H1 (cell line): ENCODE data around the gene GFY. TPM values are rescaled to one million over a fixed set of nuclear protein-coding genes. Genes with fewer than 3 reads are reported as not detected.

ENCODE experiments used
- CTCF ChIA-PET: fragments of 300-600 bp; sonication (Branson Sonifier 250); formaldehyde crosslinking; loops from one replicate; lab custom pipeline; 2021; ENCODE audit not compliant: partially characterized antibody; lab: Charles Lee
- POLR2A ChIA-PET: fragments of 300-600 bp; sonication (Branson Sonifier 250); formaldehyde crosslinking; loops from one replicate; lab custom pipeline; 2021; ENCODE audit warnings: inconsistent platforms; ENCODE audit not compliant: partially characterized antibody; lab: Charles Lee
- DNase-seq, 2 experiments: peaks; one replicate each; pipeline versions ENCODE4 v3.0.0 to v3.0.0-alpha.2; 2010 to 2022; ENCODE audit warnings: low spot score in 2 of 2, low read depth in 1 of 2, mixed read lengths in 1 of 2
- FAIRE-seq: peaks from 2 replicates; lab custom pipeline; 2011; peaks lifted over from hg19 to GRCh38; lab: Jason Lieb, UNC
- H2AFZ ChIP-seq: 2 replicates; pipeline ENCODE4 v1.8.1; 2012; ENCODE audit warnings: low read length, inconsistent platforms
- H2AK5ac ChIP-seq: 2 replicates; pipeline ENCODE4 v1.6.1; 2013; ENCODE audit warnings: low read depth, low read length
- H2BK120ac ChIP-seq: replicated peaks from 2 replicates; pipeline ENCODE3; 2013; ENCODE audit warnings: low read depth, low read length, inconsistent platforms
- H2BK12ac ChIP-seq: 2 replicates; pipeline ENCODE4 v1.6.1; 2013; ENCODE audit warnings: low read depth, low read length
- H2BK15ac ChIP-seq: 2 replicates; pipeline ENCODE4 v1.6.1; 2013; ENCODE audit warnings: low read length
- H2BK20ac ChIP-seq: 2 replicates; pipeline ENCODE4 v1.6.1; 2013; ENCODE audit warnings: low read length
- H2BK5ac ChIP-seq: 2 replicates; pipeline ENCODE4 v1.6.1; 2013; ENCODE audit warnings: low read depth, low read length
- H3K14ac ChIP-seq: 2 replicates; pipeline ENCODE4 v1.6.1; 2013; ENCODE audit warnings: inconsistent platforms; ENCODE audit not compliant: insufficient read length
- H3K18ac ChIP-seq: 2 replicates; pipeline ENCODE4 v1.6.1; 2013; ENCODE audit warnings: low read length; ENCODE audit errors: extremely low read depth
- H3K23ac ChIP-seq: 2 replicates; pipeline ENCODE4 v1.6.1; 2013; ENCODE audit warnings: inconsistent platforms; ENCODE audit not compliant: insufficient read length
- H3K23me2 ChIP-seq: 2 replicates; pipeline ENCODE4 v1.6.1; 2013; ENCODE audit warnings: low read depth, low read length
- H3K27ac ChIP-seq: 2 replicates; pipeline ENCODE4 v1.6.1; 2011; ENCODE audit warnings: low read depth, low read length, inconsistent platforms
- H3K27me3 ChIP-seq, 4 experiments: replicated peaks in 1 of 4; 1 replicate in 1 of 4; 2 replicates in 3 of 4; pipeline versions ENCODE4 v1.6.1 to v1.8.1; 2011 to 2013; ENCODE audit warnings: low read length in 3 of 4, mild to moderate bottlenecking in 3 of 4, inconsistent platforms in 2 of 4, mixed read lengths in 2 of 4, moderate library complexity in 1 of 4; ENCODE audit not compliant: control insufficient read depth in 3 of 4, insufficient read depth in 3 of 4; ENCODE audit errors: extremely low read depth in 1 of 4
- H3K36me3 ChIP-seq, 4 experiments: 2 replicates each; pipeline versions ENCODE4 v1.6.1 to v1.8.1; 2011 to 2013; ENCODE audit warnings: mild to moderate bottlenecking in 4 of 4, low read length in 3 of 4, moderate library complexity in 2 of 4, control low read depth in 1 of 4, inconsistent platforms in 1 of 4; ENCODE audit not compliant: insufficient read depth in 4 of 4, control insufficient read depth in 2 of 4
- H3K4ac ChIP-seq: replicated peaks from 2 replicates; pipeline ENCODE3; 2013; ENCODE audit warnings: low read length, low read depth, mixed read lengths, inconsistent platforms; ENCODE audit not compliant: insufficient read length
- H3K4me1 ChIP-seq, 4 experiments: replicated peaks in 1 of 4; 1 replicate in 1 of 4; 2 replicates in 3 of 4; pipeline versions ENCODE4 v1.6.1 to v1.8.1; 2011 to 2013; ENCODE audit warnings: low read length in 3 of 4, inconsistent platforms in 2 of 4, mixed read lengths in 1 of 4; ENCODE audit not compliant: insufficient read depth in 4 of 4, control insufficient read depth in 3 of 4
- H3K4me2 ChIP-seq, 2 experiments: 2 replicates each; pipeline versions ENCODE4 v1.6.1 to v1.8.1; 2011 to 2013; ENCODE audit warnings: low read depth in 2 of 2, low read length in 2 of 2, control low read depth in 1 of 2, inconsistent platforms in 1 of 2, mild to moderate bottlenecking in 1 of 2; ENCODE audit not compliant: insufficient read depth in 1 of 2
- H3K4me3 ChIP-seq, 4 experiments: fragments of 200-600, 300-600 bp in 1 of 4; sonication (generic), shearing (Covaris generic), sonication (Bioruptor Twin) in 1 of 4; 2 replicates each; pipeline versions ENCODE4 v1.5.1 to v1.8.1; 2011 to 2016; ENCODE audit warnings: low read length in 4 of 4, low read depth in 3 of 4, control low read depth in 2 of 4, inconsistent platforms in 2 of 4, mild to moderate bottlenecking in 2 of 4, mixed read lengths in 1 of 4, moderate library complexity in 1 of 4; ENCODE audit not compliant: insufficient read depth in 2 of 4; ENCODE audit errors: extremely low read depth in 1 of 4
- H3K56ac ChIP-seq: replicated peaks from 2 replicates; pipeline ENCODE3; 2013; ENCODE audit warnings: low read depth, mild to moderate bottlenecking, mixed read lengths, low read length, inconsistent platforms; ENCODE audit not compliant: insufficient read length
- H3K79me1 ChIP-seq: 2 replicates; pipeline ENCODE4 v1.6.1; 2013; ENCODE audit warnings: low read depth, low read length, control low read depth
- H3K79me2 ChIP-seq, 2 experiments: 2 replicates each; pipeline versions ENCODE4 v1.6.1 to v1.8.1; 2012 to 2013; ENCODE audit warnings: low read length in 2 of 2, mild to moderate bottlenecking in 2 of 2, inconsistent platforms in 1 of 2; ENCODE audit not compliant: insufficient read depth in 2 of 2, control insufficient read depth in 1 of 2
- H3K9ac ChIP-seq, 4 experiments: replicated peaks in 1 of 4; 1 replicate in 1 of 4; 2 replicates in 3 of 4; pipeline versions ENCODE4 v1.6.1 to v1.8.1; 2011 to 2013; ENCODE audit warnings: low read depth in 3 of 4, low read length in 3 of 4, control low read depth in 2 of 4, mild to moderate bottlenecking in 2 of 4, moderate library complexity in 2 of 4, inconsistent platforms in 1 of 4; ENCODE audit errors: extremely low read depth in 1 of 4
- H3K9me3 ChIP-seq, 2 experiments: 2 replicates each; pipeline versions ENCODE4 v1.6.1 to v1.8.1; 2012 to 2013; ENCODE audit warnings: mild to moderate bottlenecking in 2 of 2, moderate library complexity in 2 of 2, control low read depth in 1 of 2, inconsistent platforms in 1 of 2, low read depth in 1 of 2, low read length in 1 of 2, mixed read lengths in 1 of 2; ENCODE audit not compliant: insufficient read depth in 2 of 2
- H4K20me1 ChIP-seq, 2 experiments: replicated peaks in 1 of 2; 2 replicates each; pipeline versions ENCODE3 to v1.8.1; 2011 to 2013; ENCODE audit warnings: inconsistent platforms in 2 of 2, low read length in 2 of 2, mild to moderate bottlenecking in 1 of 2; ENCODE audit not compliant: insufficient read depth in 2 of 2, control insufficient read depth in 1 of 2
- H4K5ac ChIP-seq: 2 replicates; pipeline ENCODE4 v1.6.1; 2013; ENCODE audit warnings: low read length, low read depth, mixed read lengths, inconsistent platforms; ENCODE audit not compliant: insufficient read length
- H4K8ac ChIP-seq: 2 replicates; pipeline ENCODE4 v1.8.0; 2013; ENCODE audit warnings: mild to moderate bottlenecking, moderate library complexity, low read length, inconsistent platforms; ENCODE audit not compliant: insufficient read depth; ENCODE audit errors: extremely low read depth
- H4K91ac ChIP-seq: replicated peaks from 2 replicates; pipeline ENCODE3; 2013; ENCODE audit warnings: low read length, mixed read lengths, inconsistent platforms; ENCODE audit not compliant: insufficient read length
- CBX5 ChIP-seq: fragments of 300-800, 300-1000 bp; sonication (generic); IDR thresholded peaks from 2 replicates; pipeline ENCODE4 v1.7.1; 2016; ENCODE audit warnings: antibody characterized with exemption, low read length, low read depth
- CHD1 ChIP-seq: IDR thresholded peaks from 2 replicates; pipeline ENCODE4 v1.6.1; 2012; ENCODE audit warnings: low read depth, low read length, improper control_type of control experiment
- CTBP2 ChIP-seq: IDR thresholded peaks from 2 replicates; pipeline ENCODE4 v1.7.0; 2011; ENCODE audit warnings: borderline replicate concordance, mild to moderate bottlenecking, moderate library complexity, mixed read lengths, low read length; ENCODE audit not compliant: insufficient read depth, insufficient read length
- EZH2 ChIP-seq: fragments of 200-600 bp; sonication (generic); IDR thresholded peaks from 2 replicates; pipeline ENCODE4 v1.7.1; 2012; ENCODE audit warnings: low read depth, mild to moderate bottlenecking, moderate library complexity, low read length, inconsistent platforms; ENCODE audit not compliant: severe bottlenecking
- HDAC6 ChIP-seq: IDR thresholded peaks from one replicate; pipeline ENCODE4 v1.7.1; 2012; ENCODE audit warnings: low read depth, mild to moderate bottlenecking, inconsistent platforms, low read length, moderate library complexity
- USF2 ChIP-seq: IDR thresholded peaks from 2 replicates; pipeline ENCODE4 v1.6.1; 2011; ENCODE audit warnings: low read length, improper control_type of control experiment
- WGBS, 2 experiments: shearing (Covaris generic) in 1 of 2; methylation state at CpG; one replicate each; pipeline versions ENCODE4 v1.1.6 to v1.1.7; 2013 to 2015; ENCODE audit warnings: low lambda C conversion rate in 2 of 2, mixed read lengths in 2 of 2, inconsistent platforms in 1 of 2, low coverage in 1 of 2, missing lambda C conversion rate in 1 of 2; ENCODE audit not compliant: insufficient replicate concordance in 2 of 2, insufficient coverage in 1 of 2, insufficient read length in 1 of 2; ENCODE audit errors: extremely low coverage in 1 of 2, missing lambda C conversion rate in 1 of 2; 5-methylcytosine and 5-hydroxymethylcytosine counted together
- polyA plus RNA-seq, 7 experiments: library from polyadenylated mRNA; depleted of rRNA in 3 of 7; stranded (reverse) in 5 of 7; unstranded in 2 of 7; fragments of >200 nt in 5 of 7; fragments of 200-250 nt in 2 of 7; gene quantifications; 1 replicate in 5 of 7; 2 replicates in 1 of 7; 4 replicates in 1 of 7; pipeline versions ENCODE4 v1.2.1 to v1.2.3, GENCODE V29; 2011 to 2013; ENCODE audit warnings: missing spikeins in 2 of 7, mixed read lengths in 2 of 7
- total RNA-seq: library from RNA; stranded (reverse); fragmentation: NEBNext Ultra II Directional; extraction: Animal tissue kit (Norgen Biotek cat#: 25700); gene quantifications from 2 replicates; pipeline ENCODE4 v1.2.1, GENCODE V29; 2021

Gene GFY
- total and polyA plus RNA-seq, 2 of the 8 experiments (the other 6 are each of a cell fraction or from before 2014, with no cell fraction given) = 0.68 to 0.93 TPM

- Histone ChIP-seq H3K4me1 (peaks cover 0 to 16% (median 8%) of the 10 kb centered on the region in 4 experiments; a peak in 3 of 7 replicates), H3K23ac (no peak overlapping the region), H3K79me1 (no peaks in the 10 kb centered on the region), H2BK12ac (no peak overlapping the region), H3K4ac (no peak overlapping the region), H2AFZ (no peak overlapping the region), H3K4me2 (no peak overlapping the region), H3K27me3 (no peaks in the 10 kb centered on the region), H4K91ac (no peak overlapping the region), H2BK15ac (no peak overlapping the region), H3K18ac (no peak overlapping the region), H2AK5ac (no peak overlapping the region), H3K56ac (no peak overlapping the region), H4K8ac (no peak overlapping the region), H4K20me1 (no peaks in the 10 kb centered on the region), H2BK5ac (no peak overlapping the region), H3K9me3 (no peaks in the 10 kb centered on the region), H2BK120ac (no peak overlapping the region), H3K79me2 (no peaks in the 10 kb centered on the region), H3K27ac (no peak overlapping the region), H4K5ac (no peak overlapping the region), H3K9ac (no peak overlapping the region), H3K4me3 (no peak overlapping the region), H2BK20ac (peak overlapping the region; percentile 34; the same call in 1 of the 2 replicates), H3K23me2 (no peaks in the 10 kb centered on the region), H3K14ac (no peak overlapping the region), H3K36me3 (no peaks in the 10 kb centered on the region)
- FAIRE-seq = no peak
- ChIA-PET POLR2A (interaction anchor here (1.2 to 2.0 kb wide), 4 partner anchors 20 to 95 kb away, joined by 4 to 6 read pairs (median 4); partner anchors contain the start of gene PIH1D1), CTCF (interaction anchor here (0.9 to 10.4 kb wide), 5 partner anchors 18 to 43 kb away, joined by 3 to 291 read pairs (median 4); no protein-coding TSS in a partner anchor)
- DNase-seq = no peak
- TF ChIP-seq HDAC6 = no peak
- no peak for TF ChIP-seq CBX5
- no peak for TF ChIP-seq EZH2
- TF ChIP-seq CHD1 = no peak
- no peak for TF ChIP-seq CTBP2
- TF ChIP-seq USF2 = no peak
- 82% methylated on average over 8 of the region's 8 CpGs; no CpG with 5 or more reads in 1 of the 2 experiments for WGBS, 2 experiments
These were observed 28.3 kb upstream of the GFY start for GRCh38 chr19:49396738-49397505.
